ENCODE results near the gene HECTD3.

DNA sequence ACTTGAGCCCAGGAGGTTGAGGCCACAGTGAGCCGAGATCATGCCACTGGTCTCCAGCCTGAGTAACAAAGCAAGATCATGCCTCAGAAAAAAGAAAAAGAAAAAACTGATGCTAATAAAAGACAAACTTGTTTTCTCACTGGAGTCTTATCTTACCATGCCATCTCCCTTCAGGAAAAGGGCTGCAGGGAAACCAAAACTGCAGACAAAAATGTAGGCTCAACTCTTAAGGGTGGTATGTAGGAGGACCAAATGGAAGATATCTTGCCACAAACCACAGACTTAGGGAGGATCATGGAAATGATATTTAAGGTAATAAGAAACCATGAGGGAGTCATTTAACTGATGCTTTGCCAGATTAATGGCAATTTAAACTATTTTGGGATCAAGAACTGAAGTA, 33.8 kb upstream of the HECTD3 start:
- TF ChIP-seq ELF4 (IDR thresholded peaks at IDR 0.05) (no peak), L3MBTL2 (conservative IDR thresholded peaks at IDR 0.05) (no peak), SUZ12 (IDR thresholded peaks at IDR 0.05) (no peak), ZNF384 (IDR thresholded peaks at IDR 0.05) (no peak), FOXM1 (IDR thresholded peaks at IDR 0.05; ENCODE audit: borderline replicate concordance) (no peak), BHLHE40 (IDR thresholded peaks at IDR 0.05; ENCODE audit: borderline replicate concordance) (no peak), NFRKB (IDR thresholded peaks at IDR 0.05) (no peak), TARDBP (IDR thresholded peaks at IDR 0.05) (no peak), SP1 (IDR thresholded peaks at IDR 0.05) (no peak), FOXA1 (IDR thresholded peaks at IDR 0.05) (no peak), HDGF (IDR thresholded peaks at IDR 0.05; ENCODE audit: borderline replicate concordance) (no peak), CTBP1 (IDR thresholded peaks at IDR 0.05; ENCODE audit: borderline replicate concordance) (no peak)
- TF ChIP-seq, protein P1, sequence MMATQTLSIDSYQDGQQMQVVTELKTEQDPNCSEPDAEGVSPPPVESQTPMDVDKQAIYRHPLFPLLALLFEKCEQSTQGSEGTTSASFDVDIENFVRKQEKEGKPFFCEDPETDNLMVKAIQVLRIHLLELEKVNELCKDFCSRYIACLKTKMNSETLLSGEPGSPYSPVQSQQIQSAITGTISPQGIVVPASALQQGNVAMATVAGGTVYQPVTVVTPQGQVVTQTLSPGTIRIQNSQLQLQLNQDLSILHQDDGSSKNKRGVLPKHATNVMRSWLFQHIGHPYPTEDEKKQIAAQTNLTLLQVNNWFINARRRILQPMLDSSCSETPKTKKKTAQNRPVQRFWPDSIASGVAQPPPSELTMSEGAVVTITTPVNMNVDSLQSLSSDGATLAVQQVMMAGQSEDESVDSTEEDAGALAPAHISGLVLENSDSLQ (IDR thresholded peaks at IDR 0.05), result no peak

All from HEK293T (cell line).